GM19043 (cell line): ENCODE measurements around the gene LCA5L.
"Not testable (repeated sequence)": the region's sequence is repeated elsewhere in the genome, so short reads cannot be mapped to it uniquely, and the experiment has no call there.

Experiments
- ATAC-seq: cut with Tn5 transposase; IDR thresholded peaks from one replicate; pipeline ENCODE4 v1.9.1; 2021; ENCODE audit warnings: low read depth; ENCODE audit not compliant: unreplicated experiment

Gene LCA5L

DNA sequence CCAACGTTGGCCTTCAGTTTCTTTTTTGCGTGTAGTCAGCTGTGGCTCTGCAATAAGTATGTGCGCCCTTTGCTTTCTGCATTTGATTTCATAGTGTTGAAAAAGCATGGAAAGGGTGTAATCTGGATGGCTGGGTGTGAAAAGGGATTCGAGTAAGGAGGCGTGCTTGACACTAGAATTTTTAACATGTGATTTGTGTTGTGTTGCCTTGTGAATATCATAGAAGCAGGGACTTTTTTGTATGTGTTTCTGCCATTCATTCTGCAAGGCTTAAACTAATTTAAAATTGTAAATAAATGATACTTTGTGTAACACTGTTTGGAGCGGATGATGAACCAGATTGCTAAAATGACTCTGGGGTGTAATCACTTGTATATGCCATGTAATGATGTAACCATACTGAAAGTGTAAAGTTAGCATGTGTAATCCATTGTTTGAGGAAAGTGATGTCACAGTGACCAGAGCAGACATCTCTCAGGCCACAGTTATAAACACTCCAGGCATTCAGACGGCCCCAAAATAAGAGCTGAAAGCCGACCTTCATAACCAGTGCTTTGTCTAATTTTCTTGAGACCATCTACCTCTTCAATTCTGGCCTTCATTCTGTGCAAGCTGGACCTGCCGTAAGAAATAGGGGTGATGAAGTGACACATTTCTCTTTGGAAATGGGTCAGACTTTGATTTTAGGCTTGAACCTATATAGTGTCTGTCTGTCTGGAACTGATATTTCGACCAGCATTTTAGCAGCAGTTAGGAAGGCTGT lies 6.8 kb upstream of the LCA5L start:
- ATAC-seq, result no peak

DNA sequence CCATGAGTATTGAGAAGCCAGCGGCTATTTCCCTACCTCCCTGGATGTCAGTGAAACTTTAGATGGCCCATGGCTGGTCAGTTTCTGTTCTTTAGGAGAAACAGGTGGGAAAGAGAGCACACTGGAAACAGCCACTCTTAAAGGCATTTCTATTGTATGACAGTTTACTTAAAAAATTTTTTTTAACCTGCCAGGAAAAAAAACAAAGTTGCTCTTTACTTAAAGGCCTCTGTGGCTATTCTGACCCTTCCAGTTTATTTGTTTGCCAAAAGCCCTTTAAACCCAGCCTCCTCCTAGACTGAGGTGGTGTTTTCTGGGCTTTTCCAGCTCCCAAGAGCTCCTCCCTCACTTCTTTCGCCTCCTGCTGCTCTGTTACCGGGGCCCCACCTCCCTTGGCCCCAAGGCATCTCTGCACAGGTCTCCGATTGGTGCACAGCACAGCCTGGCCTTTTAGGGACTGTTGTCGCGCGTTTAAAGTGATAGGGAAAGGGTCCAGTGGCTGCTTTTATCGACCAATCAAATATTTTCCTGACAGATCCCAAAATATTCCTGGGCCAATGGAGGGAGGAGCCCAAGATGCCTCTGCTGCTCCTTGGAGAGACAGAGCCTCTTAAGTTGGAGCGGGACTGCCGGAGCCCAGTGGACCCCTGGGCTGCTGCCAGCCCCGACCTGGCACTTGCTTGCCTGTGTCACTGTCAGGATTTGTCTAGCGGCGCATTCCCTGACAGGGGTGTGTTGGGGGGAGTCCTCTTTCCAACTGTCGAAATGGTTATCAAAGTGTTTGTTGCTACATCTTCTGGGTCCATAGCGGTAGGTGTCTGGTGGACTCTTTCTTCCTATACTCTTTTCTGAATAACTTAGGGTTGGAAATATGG lies 6.0 kb upstream of the LCA5L start, which contains the start of gene SH3BGR:
Gene SH3BGR, plus strand, starts transcription at position 639 of the 875 bp plus-strand sequence. Its CDS starts 127 bp downstream, at position 766.
- ATAC-seq, result no peak

DNA sequence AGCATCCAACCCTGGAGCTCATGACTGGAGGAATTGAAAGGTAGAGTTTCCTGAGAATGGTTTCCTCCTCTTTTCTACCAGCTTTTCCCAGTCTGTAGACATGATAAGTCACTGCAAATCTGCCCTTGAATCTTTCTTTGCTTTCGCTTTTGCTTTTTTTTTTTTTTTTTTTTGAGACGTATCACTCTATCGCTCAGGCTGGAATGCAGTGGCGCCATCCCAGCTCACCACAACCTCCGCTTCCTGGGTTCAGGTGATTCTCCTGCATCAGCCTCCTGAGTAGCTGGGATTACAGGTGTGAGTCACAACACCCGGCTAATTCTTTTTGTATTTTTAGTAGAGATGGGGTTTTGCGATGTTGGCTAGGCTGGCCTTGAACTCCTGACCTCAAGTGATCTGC lies 1.7 kb upstream of the LCA5L start:
- ATAC-seq, result no peak

DNA sequence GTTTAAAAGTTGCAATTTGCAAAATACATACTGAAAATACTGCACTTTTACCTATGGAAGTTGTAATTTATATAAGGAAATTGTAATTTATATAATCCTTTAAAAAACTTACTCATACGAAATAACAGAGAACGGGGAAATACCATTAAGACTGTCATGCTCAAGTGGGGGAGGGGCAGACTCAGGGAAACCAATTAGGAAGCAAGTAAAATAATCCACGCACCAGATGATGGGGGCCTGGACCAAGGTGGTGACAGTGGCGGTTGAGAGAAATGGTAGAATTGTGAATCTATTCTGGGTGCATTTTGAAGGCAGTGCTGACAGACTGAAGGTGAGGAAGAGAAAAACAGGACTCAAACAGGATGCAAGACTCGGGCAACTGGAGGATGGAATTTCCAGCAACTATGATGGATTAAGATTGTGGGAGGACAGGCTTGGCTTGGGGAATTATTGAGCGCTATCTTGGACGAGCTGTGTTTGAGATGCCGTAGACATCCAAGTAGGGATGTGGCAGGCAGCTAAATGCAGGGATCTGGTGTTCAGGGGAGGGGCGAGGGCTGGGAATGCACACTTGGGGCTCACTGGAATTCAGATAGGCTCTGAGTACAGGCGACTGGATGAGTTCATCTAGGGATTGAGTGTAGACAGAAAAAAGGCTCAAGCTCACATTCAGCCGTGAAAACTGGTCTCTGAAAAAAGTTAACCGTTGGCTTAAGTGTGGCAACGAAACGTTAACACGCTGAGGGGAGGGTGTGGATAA lies 977 bp downstream of the LCA5L start:
- no peak for ATAC-seq

DNA sequence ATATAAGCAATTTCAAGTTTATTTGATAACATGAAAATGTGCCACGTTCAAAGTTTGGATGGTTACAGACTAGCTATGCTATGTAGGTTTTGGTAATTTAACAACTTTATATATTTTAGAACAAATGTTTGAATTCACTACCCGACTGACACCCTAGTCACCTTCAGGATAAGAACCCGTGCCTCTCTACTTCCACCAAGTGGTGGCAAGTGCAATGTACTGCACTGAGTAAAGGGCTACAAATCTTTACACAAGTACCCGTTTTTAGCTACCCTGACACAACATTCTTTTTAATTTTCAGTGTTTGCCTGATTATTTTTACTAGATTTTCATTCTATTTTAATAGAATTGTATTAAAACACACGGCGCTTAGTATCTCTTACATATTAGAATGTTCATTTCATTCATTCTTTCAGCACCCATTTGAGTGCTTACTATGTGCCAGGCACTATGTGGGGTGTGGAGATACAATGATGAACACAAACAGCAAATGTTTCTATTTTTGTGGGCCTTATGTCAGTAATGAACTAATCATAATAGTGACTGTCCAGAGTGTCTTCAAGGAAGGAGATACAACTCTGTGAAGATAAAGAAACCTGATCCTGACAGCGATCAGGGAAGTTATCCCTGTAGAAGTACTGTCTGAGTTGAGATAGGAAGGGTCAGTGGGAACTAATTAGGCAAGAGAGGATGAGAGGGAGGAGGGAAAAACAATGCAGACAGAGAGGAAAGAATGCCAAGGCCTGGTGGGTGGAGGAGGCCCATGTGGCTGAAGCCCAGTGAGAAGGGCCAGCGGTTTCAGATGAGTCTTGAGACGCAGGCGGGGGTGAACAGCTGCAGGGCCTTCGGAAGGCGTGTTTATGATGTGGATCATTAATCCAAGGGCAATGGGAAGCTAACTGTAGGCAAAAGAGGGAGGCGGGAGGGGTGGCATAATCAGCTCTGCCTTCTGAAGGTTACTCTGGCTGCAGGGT lies 3.8 kb downstream of the LCA5L start:
- ATAC-seq, result no peak

DNA sequence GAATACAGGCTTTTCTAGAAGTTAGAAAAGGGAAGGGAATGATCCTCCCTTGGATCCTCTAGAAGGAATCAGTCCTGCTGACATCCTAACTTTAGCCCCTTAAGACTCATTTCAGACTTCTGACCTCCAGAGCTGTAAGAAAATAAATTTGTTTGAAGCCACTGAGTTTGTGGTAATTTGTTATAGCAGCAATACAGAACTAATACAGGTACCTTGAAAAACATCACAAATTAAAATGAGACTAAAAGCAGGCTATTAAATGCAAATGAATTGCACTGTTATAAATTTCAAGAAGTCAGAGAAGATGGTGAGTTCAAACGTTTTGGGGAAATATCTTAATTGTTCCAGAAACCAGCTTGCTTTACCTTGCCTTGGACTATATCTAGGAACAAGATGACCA lies 6.3 kb downstream of the LCA5L start:
- ATAC-seq, result no peak

DNA sequence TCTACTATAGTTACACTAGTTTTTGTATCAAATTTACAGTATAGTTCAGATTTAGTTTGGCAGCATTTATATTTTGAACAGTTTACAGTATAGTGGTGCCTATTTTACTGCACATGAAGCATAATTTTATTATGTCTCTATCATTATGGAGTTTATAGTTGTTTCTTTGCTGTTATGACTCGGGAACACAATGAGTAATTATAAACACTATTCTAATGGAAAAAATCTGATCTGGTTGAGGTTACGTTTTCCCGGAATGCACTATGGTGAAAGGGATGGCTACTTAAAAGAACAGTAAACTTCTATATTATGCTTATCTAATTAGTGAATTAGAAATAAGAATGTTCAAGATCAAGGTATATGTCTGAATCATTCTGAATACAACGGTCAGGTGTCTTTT lies 10.6 kb downstream of the LCA5L start:
- no peak for ATAC-seq

DNA sequence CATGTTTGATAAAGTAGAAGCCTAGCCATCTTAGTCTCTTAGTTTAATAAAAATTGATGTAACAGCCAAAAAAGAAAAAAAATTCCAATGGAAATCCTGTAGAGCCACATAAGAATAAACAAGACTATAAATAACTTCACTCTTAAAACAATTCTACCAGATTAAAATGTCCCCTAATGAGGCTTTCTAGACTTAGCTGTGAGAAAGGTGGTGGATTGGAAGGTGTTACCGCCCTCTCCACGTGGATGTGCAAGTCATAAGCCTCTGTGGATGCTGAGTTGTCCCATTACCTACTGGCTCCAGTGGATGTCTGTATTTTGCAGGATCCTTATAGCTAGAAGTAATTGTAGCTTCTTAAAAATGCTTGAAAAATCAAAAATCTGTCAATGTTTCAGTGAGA lies 14.6 kb downstream of the LCA5L start:
- ATAC-seq, result no peak

DNA sequence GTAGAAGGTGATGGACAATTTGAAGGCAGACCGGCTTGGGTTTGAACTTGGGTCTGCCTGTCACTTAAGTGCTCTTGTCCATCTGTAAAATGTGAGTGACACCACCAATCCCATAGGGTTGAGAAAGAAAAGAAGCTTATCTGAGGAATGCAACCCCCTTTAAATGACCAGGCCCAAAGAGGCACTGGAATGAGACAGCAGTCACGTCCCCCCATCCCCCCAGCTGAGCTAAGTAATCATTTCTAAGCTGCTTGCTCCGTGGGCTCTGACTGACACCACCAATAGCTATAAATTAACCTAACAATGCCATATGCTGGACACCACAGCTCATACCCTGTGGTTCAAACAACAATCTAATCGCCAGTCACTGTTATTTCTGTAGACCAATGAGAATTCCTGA lies 15.1 kb downstream of the LCA5L start:
- no peak for ATAC-seq

DNA sequence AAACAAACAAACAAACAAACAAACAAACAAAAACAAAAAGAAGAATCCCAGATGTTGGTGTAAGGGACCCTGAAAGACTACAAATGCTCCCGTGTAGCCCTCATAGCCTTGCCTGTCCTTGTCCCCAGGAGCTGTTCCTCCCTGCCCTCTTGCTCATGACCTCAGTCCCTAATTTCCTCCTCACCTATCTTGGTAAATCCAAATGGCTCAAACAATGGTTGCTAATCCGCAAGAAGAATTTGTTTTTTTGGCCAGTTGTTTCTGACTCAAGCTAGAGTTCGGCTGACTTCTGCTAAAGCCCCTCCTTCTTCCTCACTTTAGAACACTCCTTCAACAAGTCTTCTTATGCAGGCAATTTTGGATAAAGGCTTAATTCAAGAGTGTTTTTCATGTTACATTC lies 15.6 kb downstream of the LCA5L start:
- ATAC-seq, result no peak

DNA sequence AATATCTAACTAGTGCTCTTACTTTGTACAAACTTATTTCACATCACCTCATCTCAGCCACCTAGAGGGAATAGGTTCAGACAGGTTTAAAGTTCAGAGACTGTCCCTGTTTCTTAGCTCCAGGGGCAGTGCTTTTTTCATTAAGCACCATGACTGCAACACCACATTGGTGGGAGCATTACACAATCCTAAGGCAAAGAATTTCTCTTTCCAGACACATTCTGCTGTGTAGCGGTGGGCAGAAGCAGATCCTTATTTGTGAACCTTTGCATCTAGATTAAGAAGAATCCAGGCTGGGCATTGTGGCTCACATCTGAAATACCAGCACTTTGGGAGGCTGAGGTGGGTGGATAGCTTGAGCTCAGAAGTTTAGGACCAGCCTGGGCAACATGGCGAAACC lies 16.1 kb downstream of the LCA5L start:
- no peak for ATAC-seq

DNA sequence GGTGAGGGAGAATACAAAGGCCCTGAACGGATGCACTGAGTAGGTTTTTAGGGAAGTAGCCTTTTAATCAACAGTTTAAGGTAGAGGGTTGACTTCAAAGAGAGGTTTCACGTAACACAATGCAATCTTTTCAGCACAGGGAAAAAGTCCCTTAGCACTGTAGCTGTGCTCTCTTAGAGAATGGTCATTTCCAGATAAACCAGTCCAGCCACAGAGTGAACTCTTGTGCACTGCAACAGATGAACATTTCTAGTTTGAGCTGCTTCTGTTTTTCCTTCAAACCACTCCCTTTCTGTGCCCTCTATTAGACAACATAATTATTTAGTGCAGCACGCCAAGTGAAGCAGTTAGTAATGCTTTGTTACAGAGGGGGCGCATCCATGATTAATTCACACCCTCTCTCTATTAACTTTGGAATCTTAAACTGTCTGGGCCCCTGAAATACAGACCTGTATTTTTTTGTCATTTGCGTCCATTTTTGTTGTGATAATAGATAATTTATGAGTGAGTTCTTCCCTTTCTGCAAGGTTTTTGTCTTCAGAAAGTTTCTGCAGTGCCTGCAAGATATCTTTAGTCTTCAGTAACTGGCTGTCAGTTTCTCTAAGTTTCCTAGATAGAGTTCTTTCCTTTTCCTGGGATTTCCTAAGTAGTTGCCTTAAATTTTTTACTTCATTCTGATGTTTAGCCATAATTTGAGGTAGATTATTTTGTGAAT lies 22.9 kb downstream of the LCA5L start:
- ATAC-seq, result no peak

DNA sequence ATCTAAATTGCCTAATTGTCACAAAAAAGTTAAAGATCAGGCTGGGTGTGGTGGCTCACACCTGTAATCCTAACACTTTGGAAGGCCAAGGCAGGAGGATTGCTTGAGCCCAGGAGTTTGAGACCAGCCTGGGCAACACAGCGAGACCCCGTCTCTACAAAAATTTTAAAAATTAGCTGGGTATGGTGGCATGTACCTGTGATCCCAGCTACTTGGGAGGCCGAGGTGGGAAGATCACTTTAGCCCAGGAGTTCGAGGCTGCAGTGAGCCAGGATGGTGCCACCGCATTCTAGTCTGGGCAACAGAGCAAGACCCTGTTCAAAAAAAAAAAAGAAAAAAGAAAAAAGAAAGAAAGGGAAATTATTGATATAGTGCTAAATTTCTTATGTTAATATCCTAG lies 26.4 kb downstream of the LCA5L start:
- ATAC-seq, result not testable (repeated sequence)

DNA sequence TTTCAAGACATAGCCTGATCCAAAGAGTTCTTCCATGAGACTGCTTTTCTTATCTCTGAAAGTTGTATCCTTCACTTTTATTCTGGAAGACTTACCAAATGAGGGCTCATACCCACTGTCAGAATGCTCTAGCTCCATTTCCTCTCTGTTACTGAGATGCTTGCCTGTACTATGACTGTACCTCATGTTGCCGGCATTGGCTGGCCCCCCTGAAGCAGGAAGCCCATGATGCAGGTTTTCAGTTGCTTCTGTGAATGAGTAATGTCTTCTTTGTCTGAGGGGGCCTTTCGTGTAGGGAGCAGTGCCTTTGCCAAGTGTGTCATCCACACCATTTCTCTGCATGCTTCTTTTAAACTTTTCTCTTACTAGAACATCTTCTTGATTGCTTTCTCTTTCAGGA lies 39.5 kb downstream of the LCA5L start:
- ATAC-seq, result no peak

DNA sequence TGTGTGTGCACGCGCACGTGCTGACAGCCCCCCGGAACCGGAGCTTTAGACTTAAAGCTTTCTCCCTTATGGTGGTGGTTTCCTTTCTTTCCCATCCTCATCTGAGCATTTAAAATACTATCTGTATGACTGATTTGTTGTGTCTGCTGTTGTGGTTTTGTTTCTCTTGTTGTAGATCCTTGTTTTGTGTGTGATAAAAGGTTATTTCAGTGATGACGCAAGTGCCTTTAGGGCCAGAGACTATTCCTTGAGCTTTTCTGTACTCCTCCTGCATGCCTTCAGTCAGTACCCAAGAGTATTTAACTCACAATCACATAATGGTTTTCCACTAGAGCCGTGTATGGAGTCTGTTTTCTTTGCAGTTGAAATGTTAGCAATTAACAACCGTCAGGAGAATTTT lies 45.4 kb downstream of the LCA5L start:
- no peak for ATAC-seq

DNA sequence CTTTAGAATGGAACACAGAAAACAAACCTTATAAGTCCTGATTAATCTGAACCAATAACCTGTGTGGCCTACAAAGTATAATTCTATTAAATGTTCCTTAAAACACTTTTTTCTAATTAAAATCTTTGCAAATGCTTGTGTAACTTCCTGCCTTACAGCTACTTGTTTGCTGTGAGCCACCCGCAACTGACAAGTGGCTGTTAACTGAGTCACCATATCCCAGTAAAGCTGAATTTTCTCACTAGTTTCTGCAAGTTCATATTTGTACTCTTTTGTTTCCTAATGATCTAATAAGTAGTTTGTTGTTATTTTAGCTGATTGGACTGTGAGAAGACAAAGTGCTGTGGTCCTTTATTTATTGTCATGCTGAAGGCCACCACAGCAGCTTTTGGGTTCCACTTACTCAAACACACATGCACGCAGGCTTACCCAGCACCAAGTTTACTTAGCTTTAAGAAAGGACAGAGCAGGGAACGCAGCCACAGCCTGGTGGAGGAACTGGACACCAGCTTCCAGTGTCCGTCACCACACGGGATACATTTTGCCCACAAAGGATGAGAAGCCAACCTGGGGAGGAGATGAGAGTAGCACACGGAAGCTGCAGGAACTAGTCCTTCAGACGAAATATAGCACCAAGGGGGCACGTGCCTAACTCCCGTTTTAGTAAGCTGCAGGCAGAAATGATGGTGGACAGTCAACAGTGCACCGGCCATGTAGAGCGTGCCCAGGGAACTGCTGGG lies 47.8 kb downstream of the LCA5L start:
- no peak for ATAC-seq

DNA sequence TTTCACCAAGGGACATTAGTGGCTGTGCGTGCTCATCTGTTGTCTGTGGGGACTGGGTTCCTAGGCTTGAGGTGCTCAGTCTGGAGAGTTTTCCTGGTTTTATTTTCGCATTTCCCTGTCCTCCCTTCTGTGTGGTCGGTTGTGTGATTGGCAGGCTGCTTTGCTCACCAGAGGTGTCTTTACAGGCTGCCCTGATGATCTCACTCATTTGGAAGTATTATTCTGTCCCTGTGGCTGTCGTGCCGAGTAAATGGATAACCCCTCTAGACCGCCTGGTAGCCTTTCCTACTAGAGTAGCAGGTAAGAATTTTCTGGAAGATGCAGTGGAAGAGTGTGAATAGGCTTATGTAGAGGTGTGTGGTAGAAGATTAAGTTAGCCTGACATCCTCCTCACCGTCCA lies 52.6 kb downstream of the LCA5L start:
- no peak for ATAC-seq

DNA sequence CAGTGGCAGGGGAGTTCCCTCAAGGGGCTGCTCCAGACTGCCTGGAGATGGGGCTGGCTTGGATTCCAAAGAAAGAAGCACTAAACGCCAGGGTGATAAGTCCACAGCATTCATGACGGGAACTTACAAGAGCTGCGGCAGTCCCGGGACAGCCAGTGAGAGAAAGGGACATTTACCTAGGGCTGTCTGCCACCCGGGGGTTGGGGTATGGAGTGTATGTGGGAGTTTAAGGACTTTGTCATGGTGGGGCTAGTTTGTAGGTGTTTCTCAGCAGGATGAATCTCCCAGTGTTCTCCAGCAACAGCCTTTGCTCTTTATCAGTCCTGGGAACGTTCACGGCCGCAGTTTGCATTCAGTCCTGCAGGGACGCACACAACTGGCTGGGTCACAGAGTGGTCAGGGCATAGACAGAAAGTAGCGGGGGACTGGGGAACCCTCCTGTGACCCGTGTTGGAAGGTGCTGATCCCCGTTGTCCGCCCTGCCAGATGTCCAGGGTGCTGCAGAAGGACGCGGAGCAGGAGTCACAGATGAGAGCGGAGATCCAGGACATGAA lies 55.3 kb downstream of the LCA5L start:
- ATAC-seq, result no peak
